Measurements from ENCODE around the gene MFAP3L. TPM values are rescaled to one million over a fixed set of nuclear protein-coding genes. Genes with fewer than 3 reads are reported as not detected.

Gene MFAP3L
- total and polyA plus RNA-seq, 7 experiments from 2014 or later = 0.05 to 2.0 (median 0.92) TPM

- Histone ChIP-seq H3K36me3 (ENCODE audit: control insufficient read depth in 2 of 3, insufficient read depth in 3 of 3, low read length in 3 of 3) (no peaks in the 10 kb centered on the region), H3K27me3 (ENCODE audit: control insufficient read depth in 2 of 2, insufficient read depth in 2 of 2, low read length in 2 of 2) (no peaks in the 10 kb centered on the region), H3K27ac (ENCODE audit: low read depth, low read length) (no peak overlapping the region), H3K4me3 (ENCODE audit: low read length) (no peak overlapping the region), H3K9me3 (ENCODE audit: control insufficient read depth in 2 of 3, low read length in 3 of 3) (no peaks in the 10 kb centered on the region), H3K4me1 (ENCODE audit: control insufficient read depth in 2 of 2, insufficient read depth in 2 of 2, low read length in 2 of 2) (no peaks in the 10 kb centered on the region)
- peaks cover 0 to 12% (median 7%) of the 10 kb centered on the region in 7 donors for H3K4me1 Mint-ChIP-seq
- peaks cover 4 to 20% (median 16%) of the 10 kb centered on the region in 5 donors for H3K27me3 Mint-ChIP-seq
- ChIA-PET POLR2A (no interaction called here), CTCF (no interaction called here)
- no peak overlapping the region for H3K4me3 Mint-ChIP-seq
- no peaks in the 10 kb centered on the region for H3K36me3 Mint-ChIP-seq
- intact Hi-C loops (cut with micrococcal nuclease) = no loop called here
- H3K9me3 Mint-ChIP-seq = no peaks in the 10 kb centered on the region
- no peak for DNase-seq
- no peak overlapping the region for H3K27ac Mint-ChIP-seq
- ATAC-seq = no peak
These were observed 13.6 kb downstream of the MFAP3L start for GRCh38 chr4:170012629-170012958.

DNA sequence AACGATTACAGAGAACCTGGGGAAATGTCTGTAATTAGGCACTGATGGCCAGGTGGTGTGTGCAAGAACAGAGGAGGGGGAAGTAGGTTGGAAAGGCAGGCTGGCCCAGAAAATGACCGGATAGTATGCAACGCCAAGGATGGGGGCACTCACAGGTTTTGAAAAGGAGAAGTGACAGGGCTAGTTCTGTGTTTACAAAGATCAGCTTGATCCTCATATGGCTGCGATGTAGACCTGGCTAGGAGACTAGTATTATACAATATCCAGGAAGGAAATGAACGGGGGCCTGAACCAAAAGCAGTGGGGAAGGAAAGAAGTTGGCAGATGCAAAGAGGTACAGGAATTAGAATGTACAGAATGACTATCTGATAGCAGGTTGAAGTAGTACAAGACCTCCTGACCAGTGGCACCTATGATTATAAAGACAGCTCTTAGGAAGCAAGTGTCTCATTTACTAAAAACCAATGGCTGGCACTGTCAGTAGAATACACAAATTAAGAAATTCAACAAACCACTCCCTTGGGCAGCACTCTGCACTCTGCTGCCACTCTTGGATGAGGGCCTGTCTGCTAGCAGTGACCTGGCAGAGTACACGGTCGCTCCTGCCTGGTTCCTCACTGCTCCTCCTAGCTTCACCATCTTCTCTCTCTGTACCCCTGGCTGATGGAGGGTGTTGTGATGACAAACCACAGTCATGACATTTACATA is 14.1 kb downstream of the MFAP3L start:
- Histone ChIP-seq H3K4me3 (ENCODE audit: low read length) (no peak overlapping the region), H3K27ac (ENCODE audit: low read depth, low read length) (no peak overlapping the region), H3K4me1 (ENCODE audit: control insufficient read depth in 2 of 2, insufficient read depth in 2 of 2, low read length in 2 of 2) (no peaks in the 10 kb centered on the region), H3K27me3 (ENCODE audit: control insufficient read depth in 2 of 2, insufficient read depth in 2 of 2, low read length in 2 of 2) (no peaks in the 10 kb centered on the region), H3K9me3 (ENCODE audit: control insufficient read depth in 2 of 3, low read length in 3 of 3) (no peaks in the 10 kb centered on the region), H3K36me3 (ENCODE audit: control insufficient read depth in 2 of 3, insufficient read depth in 3 of 3, low read length in 3 of 3) (no peaks in the 10 kb centered on the region)
- ChIA-PET CTCF (no interaction called here), POLR2A (no interaction called here)
- H3K27me3 Mint-ChIP-seq = peaks cover 4 to 26% (median 21%) of the 10 kb centered on the region in 5 donors
- intact Hi-C loops (cut with micrococcal nuclease) = no loop called here
- H3K4me3 Mint-ChIP-seq = no peak overlapping the region
- no peaks in the 10 kb centered on the region for H3K36me3 Mint-ChIP-seq
- H3K4me1 Mint-ChIP-seq = peaks cover 0 to 14% (median 8%) of the 10 kb centered on the region in 7 donors
- H3K9me3 Mint-ChIP-seq = no peaks in the 10 kb centered on the region
- peak; percentile 58 for ATAC-seq
- no peak overlapping the region for H3K27ac Mint-ChIP-seq
- no peak for DNase-seq

- H3K27me3 Mint-ChIP-seq = peaks cover 0 to 27% (median 21%) of the 10 kb centered on the region in 5 donors
- no peak overlapping the region for H3K4me3 Mint-ChIP-seq
- intact Hi-C loops (cut with micrococcal nuclease) = no loop called here
- peaks cover 0 to 14% (median 10%) of the 10 kb centered on the region in 7 donors for H3K4me1 Mint-ChIP-seq
- Histone ChIP-seq H3K9me3 (ENCODE audit: control insufficient read depth in 2 of 3, low read length in 3 of 3) (no peaks in the 10 kb centered on the region), H3K27ac (ENCODE audit: low read depth, low read length) (no peak overlapping the region), H3K36me3 (ENCODE audit: control insufficient read depth in 2 of 3, insufficient read depth in 3 of 3, low read length in 3 of 3) (no peaks in the 10 kb centered on the region), H3K27me3 (ENCODE audit: control insufficient read depth in 2 of 2, insufficient read depth in 2 of 2, low read length in 2 of 2) (no peaks in the 10 kb centered on the region), H3K4me1 (ENCODE audit: control insufficient read depth in 2 of 2, insufficient read depth in 2 of 2, low read length in 2 of 2) (no peaks in the 10 kb centered on the region), H3K4me3 (ENCODE audit: low read length) (no peak overlapping the region)
- H3K27ac Mint-ChIP-seq = no peak overlapping the region
- CTCF ChIA-PET = no interaction called here
- POLR2A ChIA-PET = no interaction called here
- H3K9me3 Mint-ChIP-seq = no peaks in the 10 kb centered on the region
- no peak for DNase-seq
- no peak for ATAC-seq
- H3K36me3 Mint-ChIP-seq = no peaks in the 10 kb centered on the region
These were observed 16.9 kb downstream of the MFAP3L start for GRCh38 chr4:170009291-170009690.

DNA sequence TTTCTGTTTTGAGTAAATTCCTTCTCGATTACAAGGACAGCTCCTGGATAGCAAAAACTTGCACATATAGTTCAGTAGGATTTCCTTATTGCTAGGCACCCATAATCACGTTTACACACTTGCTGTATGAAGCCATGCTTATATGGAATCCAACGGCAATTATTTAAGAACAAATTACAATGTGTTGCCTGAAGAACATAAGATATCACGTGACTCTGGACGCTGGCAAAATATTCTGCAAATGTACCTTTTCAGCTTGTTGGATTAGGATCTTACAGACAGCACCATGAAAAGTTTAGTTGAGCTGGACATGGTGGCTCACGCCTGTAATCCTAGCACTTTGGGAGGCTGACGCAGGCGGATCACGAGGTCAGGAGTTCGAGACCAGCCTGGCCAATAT is 17.4 kb downstream of the MFAP3L start:
- no peak overlapping the region for H3K4me3 ChIP-seq (ENCODE audit: low read length)
- Mint-ChIP-seq H3K36me3 (no peaks in the 10 kb centered on the region), H3K27ac (no peak overlapping the region), H3K4me3 (no peak overlapping the region), H3K27me3 (peaks cover 0 to 27% (median 21%) of the 10 kb centered on the region in 5 donors), H3K9me3 (no peaks in the 10 kb centered on the region), H3K4me1 (peaks cover 0 to 14% (median 10%) of the 10 kb centered on the region in 7 donors)
- no peak for ATAC-seq
- no peaks in the 10 kb centered on the region for H3K27me3 ChIP-seq (ENCODE audit: control insufficient read depth in 2 of 2, insufficient read depth in 2 of 2, low read length in 2 of 2)
- no peaks in the 10 kb centered on the region for H3K9me3 ChIP-seq (ENCODE audit: control insufficient read depth in 2 of 3, low read length in 3 of 3)
- ChIA-PET CTCF (no interaction called here), POLR2A (no interaction called here)
- no peak for DNase-seq
- H3K36me3 ChIP-seq (ENCODE audit: control insufficient read depth in 2 of 3, insufficient read depth in 3 of 3, low read length in 3 of 3) = no peaks in the 10 kb centered on the region
- intact Hi-C loops (cut with micrococcal nuclease) = no loop called here
- no peaks in the 10 kb centered on the region for H3K4me1 ChIP-seq (ENCODE audit: control insufficient read depth in 2 of 2, insufficient read depth in 2 of 2, low read length in 2 of 2)
- H3K27ac ChIP-seq (ENCODE audit: low read depth, low read length) = no peak overlapping the region

GRCh38 chr4:170008371-170008770 is 17.8 kb downstream of the MFAP3L start:
- DNase-seq (no peak), ATAC-seq (no peak)
- H3K4me1 Mint-ChIP-seq = peaks cover 0 to 14% (median 10%) of the 10 kb centered on the region in 7 donors
- intact Hi-C loops (cut with micrococcal nuclease) = no loop called here
- ChIA-PET POLR2A (no interaction called here), CTCF (no interaction called here)
- no peaks in the 10 kb centered on the region for H3K36me3 Mint-ChIP-seq
- no peaks in the 10 kb centered on the region for H3K9me3 Mint-ChIP-seq
- no peaks in the 10 kb centered on the region for H3K4me1 ChIP-seq (ENCODE audit: control insufficient read depth in 2 of 2, insufficient read depth in 2 of 2, low read length in 2 of 2)
- no peak overlapping the region for H3K27ac Mint-ChIP-seq
- H3K4me3 Mint-ChIP-seq = peak overlapping the region in 4 of 10 donors; percentile 21 to 53 (median 26)
- no peak overlapping the region for H3K4me3 ChIP-seq (ENCODE audit: low read length)
- H3K27me3 Mint-ChIP-seq = peaks cover 0 to 27% (median 21%) of the 10 kb centered on the region in 5 donors
- H3K27ac ChIP-seq (ENCODE audit: low read depth, low read length) = no peak overlapping the region
- no peaks in the 10 kb centered on the region for H3K9me3 ChIP-seq (ENCODE audit: control insufficient read depth in 2 of 3, low read length in 3 of 3)
- H3K27me3 ChIP-seq (ENCODE audit: control insufficient read depth in 2 of 2, insufficient read depth in 2 of 2, low read length in 2 of 2) = no peaks in the 10 kb centered on the region
- H3K36me3 ChIP-seq (ENCODE audit: control insufficient read depth in 2 of 3, insufficient read depth in 3 of 3, low read length in 3 of 3) = no peaks in the 10 kb centered on the region

DNA sequence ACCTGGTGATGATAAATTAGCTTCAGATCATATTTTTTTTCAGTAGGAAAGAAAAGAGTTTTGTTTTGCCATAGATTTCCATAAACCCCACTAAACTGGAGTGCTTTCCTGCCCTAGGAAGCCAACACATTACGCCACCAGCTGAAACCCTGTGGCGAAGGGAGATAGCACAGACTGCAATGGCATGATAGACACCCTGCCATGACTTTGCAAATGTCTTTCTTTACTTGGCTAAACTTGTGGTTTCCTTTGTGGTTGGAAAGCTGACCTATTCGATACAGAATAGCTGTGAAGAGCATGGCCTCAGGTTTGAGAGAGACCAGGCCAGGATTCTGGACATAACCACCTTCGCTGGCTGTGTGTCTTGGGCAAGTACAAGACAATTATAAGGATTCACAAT is 19.1 kb downstream of the MFAP3L start:
- Histone ChIP-seq H3K36me3 (ENCODE audit: control insufficient read depth in 2 of 3, insufficient read depth in 3 of 3, low read length in 3 of 3) (no peaks in the 10 kb centered on the region), H3K27ac (ENCODE audit: low read depth, low read length) (no peak overlapping the region), H3K4me3 (ENCODE audit: low read length) (no peak overlapping the region), H3K9me3 (ENCODE audit: control insufficient read depth in 2 of 3, low read length in 3 of 3) (no peaks in the 10 kb centered on the region), H3K4me1 (ENCODE audit: control insufficient read depth in 2 of 2, insufficient read depth in 2 of 2, low read length in 2 of 2) (no peaks in the 10 kb centered on the region), H3K27me3 (ENCODE audit: control insufficient read depth in 2 of 2, insufficient read depth in 2 of 2, low read length in 2 of 2) (no peaks in the 10 kb centered on the region)
- ChIA-PET CTCF (interaction anchor here (0.6 kb wide), 1 partner anchor 45 kb away, joined by 3 read pairs; no protein-coding TSS in a partner anchor), POLR2A (no interaction called here)
- no peak overlapping the region for H3K4me3 Mint-ChIP-seq
- no peak overlapping the region for H3K27ac Mint-ChIP-seq
- H3K9me3 Mint-ChIP-seq = no peaks in the 10 kb centered on the region
- DNase-seq (no peak), ATAC-seq (peak; percentile 72)
- intact Hi-C loops (cut with micrococcal nuclease) = no loop called here
- H3K4me1 Mint-ChIP-seq = peaks cover 0 to 14% (median 10%) of the 10 kb centered on the region in 7 donors
- H3K36me3 Mint-ChIP-seq = no peaks in the 10 kb centered on the region
- peaks cover 0 to 27% (median 21%) of the 10 kb centered on the region in 5 donors for H3K27me3 Mint-ChIP-seq

DNA sequence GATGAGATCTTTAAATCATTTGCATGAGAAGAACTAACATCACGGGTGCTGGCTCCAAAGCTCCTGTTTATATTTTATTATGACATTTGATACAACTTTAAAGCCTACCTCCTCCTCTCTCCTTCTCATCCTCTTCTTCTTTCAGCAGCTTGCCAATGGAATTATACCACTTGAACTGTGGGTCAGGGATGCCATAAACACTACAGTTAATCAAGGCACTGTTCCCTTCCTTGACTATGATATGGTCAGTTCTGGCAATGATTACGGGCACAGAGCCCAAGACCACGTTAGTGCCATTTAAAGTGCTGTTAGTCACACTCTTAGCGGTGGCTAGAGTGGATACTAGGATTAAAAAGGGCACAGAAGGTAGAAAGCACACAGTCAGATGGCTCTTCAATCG is 20.7 kb downstream of the MFAP3L start:
- Histone ChIP-seq H3K4me1 (ENCODE audit: control insufficient read depth in 2 of 2, insufficient read depth in 2 of 2, low read length in 2 of 2) (no peaks in the 10 kb centered on the region), H3K27ac (ENCODE audit: low read depth, low read length) (no peak overlapping the region), H3K4me3 (ENCODE audit: low read length) (no peak overlapping the region), H3K36me3 (ENCODE audit: control insufficient read depth in 2 of 3, insufficient read depth in 3 of 3, low read length in 3 of 3) (no peaks in the 10 kb centered on the region), H3K9me3 (ENCODE audit: control insufficient read depth in 2 of 3, low read length in 3 of 3) (no peaks in the 10 kb centered on the region), H3K27me3 (ENCODE audit: control insufficient read depth in 2 of 2, insufficient read depth in 2 of 2, low read length in 2 of 2) (no peaks in the 10 kb centered on the region)
- H3K4me3 Mint-ChIP-seq = no peak overlapping the region
- DNase-seq (no peak), ATAC-seq (no peak)
- POLR2A ChIA-PET = no interaction called here
- H3K27ac Mint-ChIP-seq = no peak overlapping the region
- no peaks in the 10 kb centered on the region for H3K36me3 Mint-ChIP-seq
- intact Hi-C loops (cut with micrococcal nuclease) = no loop called here
- H3K27me3 Mint-ChIP-seq = peaks cover 0 to 25% (median 15%) of the 10 kb centered on the region in 5 donors
- CTCF ChIA-PET = no interaction called here
- no peaks in the 10 kb centered on the region for H3K9me3 Mint-ChIP-seq
- peaks cover 0 to 14% (median 10%) of the 10 kb centered on the region in 7 donors for H3K4me1 Mint-ChIP-seq

All from naive thymus-derived CD4-positive, alpha-beta T cell (primary cell).